ENCODE data around the gene FAM20B.
A peak's percentile ranks its signal among the peaks of the same experiment; 100 is the strongest.
"Not testable (repeated sequence)": the region's sequence is repeated elsewhere in the genome, so short reads cannot be mapped to it uniquely, and the experiment has no call there.

The FAM20B gene

GRCh38 chr1:179025975-179026812 is 500 bp downstream of the FAM20B start:
- DNase-seq, result peak; percentile 57

- no peak for DNase-seq
Observed at GRCh38 chr1:179026813-179027669, 1.3 kb downstream of the FAM20B start.

DNA sequence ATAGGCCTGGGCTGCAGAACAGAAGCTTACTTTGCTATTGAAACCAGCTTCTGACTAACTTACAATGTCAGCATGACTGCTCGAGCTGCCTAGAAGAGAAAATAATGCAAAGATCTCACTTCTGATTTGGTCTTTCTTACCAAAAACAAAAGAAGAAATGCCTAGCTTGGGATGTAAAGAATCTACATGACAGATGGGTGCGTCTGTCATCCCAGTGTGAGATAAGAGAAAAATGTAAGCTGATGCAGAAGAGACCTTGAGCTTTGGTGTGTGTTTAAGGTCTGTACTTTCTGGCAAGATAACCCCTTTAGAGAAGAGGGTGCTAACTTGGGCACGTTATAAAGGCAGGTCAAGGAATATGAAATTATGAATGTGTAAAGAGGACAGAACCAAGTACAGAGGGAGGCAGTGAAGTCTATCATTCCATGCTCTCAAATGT is 3.6 kb downstream of the FAM20B start:
- no peak for DNase-seq

- no peak for DNase-seq
Observed at GRCh38 chr1:179030130-179030529, 4.4 kb downstream of the FAM20B start.

DNA sequence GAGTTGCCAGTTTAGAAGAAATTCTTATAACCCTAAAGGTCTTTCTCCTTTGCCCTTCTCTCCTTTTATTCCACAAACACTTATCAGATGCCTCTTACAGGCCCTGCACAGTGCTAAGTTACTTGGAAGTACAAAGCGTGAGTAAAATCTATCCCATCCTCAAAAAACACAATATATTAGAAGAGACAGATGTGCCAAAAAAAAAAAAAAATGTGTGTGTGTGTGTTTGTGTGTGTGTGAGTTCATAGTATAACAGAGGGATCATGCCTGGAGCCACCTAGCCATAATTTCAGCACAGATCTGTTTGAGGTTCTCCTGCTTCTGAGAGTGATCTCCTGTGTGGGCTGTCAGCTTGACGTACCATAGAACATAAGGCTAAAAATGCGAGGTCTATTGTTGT is 5.0 kb downstream of the FAM20B start:
- DNase-seq, result no peak

DNA sequence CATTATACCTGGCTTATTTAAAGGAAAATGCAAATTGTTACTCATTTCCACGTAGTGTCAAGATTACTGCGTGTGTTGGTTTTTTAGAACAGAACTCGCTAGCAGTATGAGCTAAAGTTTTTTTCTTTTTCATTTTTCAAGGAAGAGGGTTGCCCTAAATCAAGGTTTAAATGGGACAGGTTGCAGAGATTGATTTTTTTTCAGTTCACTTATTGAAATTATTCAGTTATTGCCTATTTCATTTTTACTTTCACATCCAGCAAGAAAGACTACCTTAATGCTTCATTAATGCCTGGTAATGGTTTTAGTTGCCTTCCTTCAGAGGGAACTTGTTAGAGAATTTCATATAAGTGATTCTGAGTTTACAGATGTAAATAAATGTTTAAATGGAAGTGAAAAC is 5.6 kb downstream of the FAM20B start:
- no peak for DNase-seq

- no peak for DNase-seq
Observed at GRCh38 chr1:179031855-179032513, 6.3 kb downstream of the FAM20B start.

GRCh38 chr1:179034720-179035119 is 9.0 kb downstream of the FAM20B start:
- no peak for DNase-seq

DNA sequence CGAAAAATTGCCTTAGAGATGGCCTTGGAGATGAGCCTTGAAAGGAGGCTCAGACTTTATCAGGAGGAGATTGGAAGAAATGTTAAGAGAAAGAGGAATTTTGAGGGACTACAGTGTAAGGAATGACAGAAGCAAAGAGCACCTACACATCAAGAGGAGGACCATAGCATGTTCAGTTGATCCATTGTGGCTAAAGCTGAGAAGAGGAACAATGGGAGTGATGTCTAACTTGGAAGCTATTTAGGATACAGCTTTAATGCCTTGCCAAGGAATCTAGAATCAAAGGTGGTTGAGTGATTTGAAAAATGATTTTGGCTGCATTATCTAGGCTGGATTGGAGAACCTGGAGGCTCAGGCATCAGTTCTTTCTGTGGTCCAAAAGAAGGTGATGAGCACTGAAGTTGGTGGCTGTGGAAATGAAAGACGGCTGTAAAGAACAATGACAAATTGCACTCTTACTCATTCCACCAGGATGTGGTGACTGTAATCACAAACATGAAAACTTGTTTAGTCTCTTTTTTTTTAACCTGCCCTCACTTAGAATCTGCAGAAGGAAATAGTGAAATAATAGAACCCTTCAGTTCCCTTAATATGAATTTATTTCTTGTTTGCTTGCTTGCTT is 11.3 kb downstream of the FAM20B start:
- no peak for DNase-seq

DNA sequence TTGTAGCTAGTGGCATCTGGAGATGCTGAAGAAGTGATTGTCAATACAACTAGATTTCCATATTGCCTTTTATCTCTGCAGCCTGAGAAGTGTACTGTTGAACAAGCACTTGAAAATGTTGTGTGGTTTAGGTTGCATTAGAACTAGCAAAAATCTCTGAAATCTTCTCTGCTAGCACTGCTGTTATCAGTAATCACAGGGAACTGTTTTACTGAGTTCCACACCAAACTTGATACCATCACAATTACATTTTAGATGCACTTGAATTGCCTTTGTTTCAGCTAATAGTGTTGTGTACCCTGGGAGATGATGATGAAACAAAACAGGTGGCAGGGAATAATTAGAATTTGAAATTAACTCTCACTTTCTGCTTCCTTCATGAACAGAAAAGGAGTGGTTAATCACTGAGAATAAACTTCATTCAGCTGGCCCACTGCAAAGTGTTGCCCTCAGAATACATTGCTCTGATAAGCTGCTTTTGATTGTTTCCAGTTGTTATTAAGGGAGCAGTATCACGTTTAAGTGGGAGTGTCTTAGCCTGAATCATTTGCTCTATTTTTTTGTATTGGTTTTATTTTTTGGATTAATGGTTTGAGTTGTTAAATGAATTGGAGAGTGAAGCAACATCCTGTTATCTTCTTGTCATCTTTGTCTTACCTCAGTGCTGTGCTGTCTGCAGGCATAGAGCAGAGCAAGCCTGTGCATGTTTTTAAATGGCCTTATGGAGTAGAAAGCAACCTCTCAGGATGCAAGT is 13.0 kb downstream of the FAM20B start:
- DNase-seq, result no peak

- DNase-seq, result not testable (repeated sequence)
Observed at GRCh38 chr1:179039502-179040174, 13.9 kb downstream of the FAM20B start.

- DNase-seq, result not testable (repeated sequence)
Observed at GRCh38 chr1:179040175-179040551, 14.5 kb downstream of the FAM20B start.

DNA sequence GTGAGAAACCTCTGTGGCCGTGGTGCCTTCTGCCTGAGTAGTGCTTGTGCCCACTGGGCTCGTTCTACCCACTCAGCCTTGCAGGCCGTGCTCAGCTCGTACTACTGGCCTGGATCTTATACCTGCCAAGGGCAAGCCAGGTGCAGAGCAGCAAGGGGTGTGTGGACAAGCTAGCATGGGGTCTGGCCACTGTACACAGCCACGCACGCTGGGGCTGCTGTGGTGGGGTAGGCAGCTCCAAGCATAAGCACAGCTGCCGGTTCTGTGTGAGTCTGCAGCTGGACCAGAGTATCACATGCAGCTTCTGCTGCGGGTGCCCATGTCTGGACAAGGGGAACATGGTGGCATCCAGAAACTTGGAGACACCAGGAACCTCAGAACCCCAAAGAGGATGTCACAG is 16.4 kb downstream of the FAM20B start:
- no peak for DNase-seq

DNA sequence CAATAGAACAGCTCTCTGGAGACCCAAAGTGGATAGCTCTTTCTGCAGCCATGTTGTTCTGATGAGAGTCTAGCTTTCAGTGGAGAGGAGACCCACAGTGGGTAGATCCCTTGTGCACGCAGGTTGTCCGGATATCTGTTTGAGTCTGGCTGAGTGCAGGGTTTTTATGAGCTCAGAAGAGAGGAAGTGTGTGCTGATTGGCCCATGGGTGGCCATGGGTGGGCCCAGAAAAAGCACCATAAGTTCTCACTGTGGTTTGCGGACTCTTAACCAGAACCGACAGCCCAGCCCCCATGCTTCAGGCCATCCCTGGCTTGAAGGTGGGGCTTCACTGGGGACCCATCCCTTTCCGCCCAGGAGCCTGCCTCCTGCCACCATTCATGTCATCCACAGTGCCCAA is 17.0 kb downstream of the FAM20B start:
- DNase-seq, result no peak

- DNase-seq, result no peak
Observed at GRCh38 chr1:179043266-179043665, 17.6 kb downstream of the FAM20B start.

DNA sequence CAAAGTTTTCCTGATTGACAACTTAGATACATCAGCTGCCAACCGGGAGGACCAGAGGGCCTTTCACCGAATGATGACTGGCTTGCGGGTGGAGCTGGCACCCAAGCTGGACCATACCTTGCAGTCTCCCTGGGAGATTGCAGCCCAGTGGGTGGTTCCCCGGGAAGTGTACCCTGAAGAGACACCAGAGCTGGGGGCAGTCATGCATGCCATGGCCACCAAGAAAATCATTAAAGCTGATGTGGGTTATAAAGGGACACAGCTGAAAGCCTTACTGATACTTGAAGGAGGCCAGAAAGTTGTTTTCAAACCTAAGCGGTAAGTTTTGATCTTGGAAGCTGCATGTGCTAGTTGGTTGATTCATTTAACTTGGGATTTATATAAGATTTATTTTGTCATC is 18.2 kb downstream of the FAM20B start:
- DNase-seq, result no peak

GRCh38 chr1:179046808-179047635 is 21.3 kb downstream of the FAM20B start:
- no peak for DNase-seq

DNA sequence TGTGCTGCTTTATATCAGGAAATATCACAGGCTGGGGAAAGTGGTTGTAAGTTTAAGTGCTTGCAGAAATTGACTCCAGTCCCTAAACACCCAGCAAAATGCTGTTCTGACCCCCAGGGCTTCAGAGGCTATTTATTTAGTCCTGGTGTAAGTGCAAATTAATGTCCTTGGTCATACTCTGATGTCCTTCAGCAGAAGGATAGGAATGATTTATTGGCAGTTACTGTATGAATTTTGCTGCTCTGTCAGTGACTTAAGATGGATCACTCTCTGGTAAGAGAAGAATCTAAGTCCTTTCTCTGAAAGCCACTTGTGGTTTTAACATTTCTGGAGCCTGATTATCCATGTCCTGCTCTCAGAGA is 21.9 kb downstream of the FAM20B start:
- no peak for DNase-seq

DNA sequence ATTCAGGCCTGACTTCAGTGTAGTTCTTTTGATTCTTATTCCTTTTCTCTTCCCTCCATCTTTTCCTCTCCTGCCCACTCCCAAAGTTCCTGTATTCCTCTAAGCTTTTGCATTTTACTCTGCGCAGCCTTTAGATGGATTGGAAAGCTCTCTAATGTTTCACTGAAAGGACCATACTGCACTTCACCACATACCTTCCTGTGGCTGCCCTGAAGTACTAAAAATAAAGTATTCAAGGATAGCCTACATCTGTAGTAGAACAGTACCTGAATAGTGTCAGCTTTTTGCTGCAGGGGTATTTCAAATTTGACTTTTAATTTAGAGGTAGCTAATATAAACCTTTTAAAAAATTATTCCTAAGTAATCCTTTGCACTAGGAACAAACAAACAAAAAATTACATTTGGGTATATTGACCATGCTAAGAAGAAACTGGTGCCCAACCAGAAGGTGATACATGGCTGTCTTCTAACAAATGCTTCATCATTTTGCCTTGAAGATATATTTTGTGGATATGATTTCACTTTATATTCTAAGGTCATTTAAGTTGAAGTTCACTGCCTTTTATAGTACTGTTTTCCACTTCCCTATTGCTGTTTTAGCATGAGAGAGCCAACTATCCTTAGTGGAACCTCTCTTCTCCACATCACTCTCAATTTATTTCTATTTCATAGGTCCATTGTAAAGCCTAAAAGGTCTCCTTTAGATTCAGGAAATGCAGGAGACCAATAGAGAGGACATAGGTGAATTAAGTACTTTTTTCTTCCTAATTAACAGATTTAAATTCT is 22.8 kb downstream of the FAM20B start:
- DNase-seq, result no peak

GRCh38 chr1:179052776-179053175 is 27.1 kb downstream of the FAM20B start:
- DNase-seq, result no peak
